Uterus (tissue), 2 donors: Measurements from ENCODE around the gene SMARCA4.

ENCODE experiments used
- POLR2A ChIP-seq, 2 donors: fragments of 450-650 bp; IDR thresholded peaks; one replicate each; pipeline ENCODE4 v1.6.1; 2016; ENCODE audit warnings: antibody characterized with exemption in 2 of 2, mild to moderate bottlenecking in 1 of 2, moderate library complexity in 1 of 2
- TF ChIP-seq, protein P1 (sequence below), 4 experiments: fragments of 200-600 bp in 2 of 4; fragments of 450-650 bp in 2 of 4; sonication (generic) in 2 of 4; IDR thresholded peaks; one replicate each; pipeline ENCODE4 v1.5.1; 2016 to 2019; ENCODE audit warnings: antibody characterized with exemption in 4 of 4, mild to moderate bottlenecking in 2 of 4, moderate library complexity in 1 of 4

DNA sequence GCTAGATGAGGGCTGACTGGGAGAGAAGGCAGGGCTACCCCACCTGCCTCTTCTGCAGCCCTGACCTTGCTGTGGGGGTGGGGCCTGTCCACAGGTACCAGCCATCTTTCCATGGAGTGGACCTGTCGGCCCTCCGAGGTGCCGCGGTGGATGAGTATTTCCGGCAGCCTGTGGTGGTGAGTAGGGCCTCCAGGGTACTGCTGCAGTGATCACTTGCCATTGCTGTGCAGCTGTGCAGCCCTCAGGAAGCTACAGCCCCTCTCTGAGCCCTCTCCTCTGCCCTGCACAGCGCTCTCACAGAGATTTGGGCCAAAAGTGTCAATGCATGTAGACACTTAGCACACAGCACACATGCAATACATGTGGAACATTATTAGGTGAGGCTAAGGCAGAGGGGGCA lies 44.2 kb upstream of the SMARCA4 start:
- TF ChIP-seq, protein P1, sequence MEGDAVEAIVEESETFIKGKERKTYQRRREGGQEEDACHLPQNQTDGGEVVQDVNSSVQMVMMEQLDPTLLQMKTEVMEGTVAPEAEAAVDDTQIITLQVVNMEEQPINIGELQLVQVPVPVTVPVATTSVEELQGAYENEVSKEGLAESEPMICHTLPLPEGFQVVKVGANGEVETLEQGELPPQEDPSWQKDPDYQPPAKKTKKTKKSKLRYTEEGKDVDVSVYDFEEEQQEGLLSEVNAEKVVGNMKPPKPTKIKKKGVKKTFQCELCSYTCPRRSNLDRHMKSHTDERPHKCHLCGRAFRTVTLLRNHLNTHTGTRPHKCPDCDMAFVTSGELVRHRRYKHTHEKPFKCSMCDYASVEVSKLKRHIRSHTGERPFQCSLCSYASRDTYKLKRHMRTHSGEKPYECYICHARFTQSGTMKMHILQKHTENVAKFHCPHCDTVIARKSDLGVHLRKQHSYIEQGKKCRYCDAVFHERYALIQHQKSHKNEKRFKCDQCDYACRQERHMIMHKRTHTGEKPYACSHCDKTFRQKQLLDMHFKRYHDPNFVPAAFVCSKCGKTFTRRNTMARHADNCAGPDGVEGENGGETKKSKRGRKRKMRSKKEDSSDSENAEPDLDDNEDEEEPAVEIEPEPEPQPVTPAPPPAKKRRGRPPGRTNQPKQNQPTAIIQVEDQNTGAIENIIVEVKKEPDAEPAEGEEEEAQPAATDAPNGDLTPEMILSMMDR (IDR thresholded peaks at IDR 0.05), result no peak
- no peak for TF ChIP-seq POLR2A (IDR thresholded peaks at IDR 0.05)
